T-helper 1 cell treated with Interleukin-12 subunit alpha and Interleukin-12 subunit beta and Interleukin-4 antibody, amounts not matched to agents 30 ng/mL and 1 ng/mL, for 36 hours (primary cell): Measurements from ENCODE around the gene ACER1. TPM values are rescaled to one million over a fixed set of nuclear protein-coding genes. Genes with fewer than 3 reads are reported as not detected.

Experiments
- intact Hi-C: fragments of 100-400 bp; cut with micrococcal nuclease; formaldehyde crosslinking; loops from one replicate; pipeline ENCODE4 v1.15.1; 2024
- total RNA-seq: library from RNA; stranded (reverse); gene quantifications from 2 replicates; pipeline ENCODE4 v1.2.3, GENCODE V29; 2022

The ACER1 gene
- total RNA-seq, 1 donor from 2014 or later, result 0.81 TPM

DNA sequence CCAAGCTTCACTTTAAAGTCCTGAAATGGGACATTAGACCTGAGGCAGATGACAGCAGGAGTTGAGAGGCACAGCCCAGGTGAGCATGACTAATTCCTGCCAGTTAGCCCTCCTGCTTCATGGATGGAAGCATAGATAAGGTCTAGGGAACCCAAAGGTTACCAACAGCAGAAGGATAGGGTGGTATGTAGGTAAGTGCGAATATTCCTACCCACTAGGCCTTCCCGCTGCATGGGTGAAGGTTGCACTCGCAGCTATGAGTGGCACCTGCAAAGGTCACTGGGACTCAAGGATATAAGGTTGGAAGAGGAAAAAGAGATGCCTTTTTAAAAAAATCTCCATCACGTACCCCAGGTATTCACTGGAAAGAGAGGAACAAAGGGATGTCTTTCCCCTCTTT lies 41.4 kb downstream of the ACER1 start:
- intact Hi-C loops, result no loop called here

DNA sequence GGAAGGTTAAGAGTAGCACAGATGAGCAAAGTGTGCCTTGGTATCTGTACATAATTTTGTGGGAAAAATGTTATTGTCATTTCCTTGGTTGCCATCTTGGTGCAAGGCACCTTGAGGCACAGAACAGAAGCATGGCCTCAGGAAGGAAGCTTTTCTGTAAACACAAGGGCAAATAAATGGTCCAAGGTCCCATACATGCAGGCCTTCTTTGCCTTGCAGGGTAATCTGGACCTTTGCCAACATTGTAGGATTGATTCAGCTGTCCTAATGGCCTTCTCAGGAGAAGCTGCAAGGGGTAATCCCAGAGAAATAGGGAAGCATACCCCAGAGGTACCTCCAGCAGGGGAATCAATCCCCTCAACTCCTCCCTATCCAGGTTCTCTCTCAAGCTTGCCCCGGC lies 44.7 kb downstream of the ACER1 start:
- intact Hi-C loops, result no loop called here

DNA sequence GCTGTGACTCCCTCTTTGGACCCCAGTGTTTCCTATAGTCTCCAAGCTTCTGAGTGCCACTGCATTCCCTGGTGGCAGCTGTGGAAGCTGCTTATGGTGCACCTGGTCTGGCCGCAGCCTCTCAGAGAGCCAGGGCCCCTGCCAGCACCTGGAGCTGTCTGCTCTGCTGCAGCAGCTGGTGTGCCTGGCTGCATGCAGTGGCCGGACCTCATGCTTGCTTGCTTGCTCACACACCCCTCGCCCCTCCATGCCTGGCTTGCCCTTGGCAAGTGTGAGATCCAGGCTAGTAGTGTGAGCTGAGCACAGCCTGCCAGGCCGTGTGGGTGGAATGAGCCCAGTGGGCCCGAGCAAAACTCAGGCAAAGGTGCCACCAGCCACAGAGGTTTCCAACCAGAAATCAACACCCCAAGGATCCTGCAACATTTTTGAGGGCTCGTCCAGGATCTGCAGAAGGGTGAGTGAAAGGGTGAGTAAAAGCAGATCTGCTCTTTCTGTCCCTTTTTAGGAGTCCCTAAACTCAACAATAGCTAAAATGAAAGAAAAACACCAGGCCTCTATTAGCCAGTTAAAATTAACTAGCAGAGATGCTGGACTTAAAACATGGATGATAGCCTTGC lies 46.0 kb downstream of the ACER1 start:
- intact Hi-C loops, result no loop called here

DNA sequence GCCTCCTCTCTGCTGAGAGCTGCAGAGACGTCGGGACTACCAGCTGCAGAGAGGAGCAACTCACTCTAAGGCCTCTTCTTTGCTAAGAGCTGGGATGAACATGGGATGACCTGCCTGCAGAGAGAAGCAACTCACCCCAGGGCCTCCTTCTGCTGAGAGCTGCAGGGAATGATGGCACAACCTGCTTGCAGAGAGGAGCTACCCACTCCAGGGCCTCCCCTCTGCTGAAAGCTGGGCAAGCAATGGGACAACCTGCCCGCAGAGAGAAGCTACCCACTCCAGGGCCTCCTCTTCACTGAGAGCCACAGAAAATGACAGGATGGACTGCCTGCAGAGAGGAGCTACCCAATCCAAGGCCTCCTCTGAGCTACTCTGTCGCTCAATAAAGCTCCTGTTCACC lies 46.7 kb downstream of the ACER1 start:
- intact Hi-C loops, result no loop called here

DNA sequence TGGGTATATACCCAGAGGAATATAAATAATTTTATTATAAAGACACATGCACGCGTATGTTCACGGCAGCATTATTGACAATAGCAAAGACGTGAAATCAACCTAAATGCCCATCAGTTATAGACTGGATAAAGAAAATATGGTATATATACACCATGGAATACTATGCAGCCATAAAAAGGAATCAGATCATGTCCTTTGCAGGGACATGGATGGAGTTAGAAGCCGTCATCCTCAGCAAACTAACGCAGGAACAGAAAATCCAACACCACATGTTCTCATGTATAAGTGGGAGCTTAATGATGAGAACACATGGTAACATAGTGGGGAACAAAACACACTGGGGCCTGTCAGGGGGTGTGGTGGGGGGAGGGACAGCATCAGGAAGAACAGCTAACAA lies 51.0 kb downstream of the ACER1 start:
- intact Hi-C loops, result loop anchor here (5.0 kb wide), 1 partner anchor 375 kb away; no protein-coding TSS in a partner anchor

DNA sequence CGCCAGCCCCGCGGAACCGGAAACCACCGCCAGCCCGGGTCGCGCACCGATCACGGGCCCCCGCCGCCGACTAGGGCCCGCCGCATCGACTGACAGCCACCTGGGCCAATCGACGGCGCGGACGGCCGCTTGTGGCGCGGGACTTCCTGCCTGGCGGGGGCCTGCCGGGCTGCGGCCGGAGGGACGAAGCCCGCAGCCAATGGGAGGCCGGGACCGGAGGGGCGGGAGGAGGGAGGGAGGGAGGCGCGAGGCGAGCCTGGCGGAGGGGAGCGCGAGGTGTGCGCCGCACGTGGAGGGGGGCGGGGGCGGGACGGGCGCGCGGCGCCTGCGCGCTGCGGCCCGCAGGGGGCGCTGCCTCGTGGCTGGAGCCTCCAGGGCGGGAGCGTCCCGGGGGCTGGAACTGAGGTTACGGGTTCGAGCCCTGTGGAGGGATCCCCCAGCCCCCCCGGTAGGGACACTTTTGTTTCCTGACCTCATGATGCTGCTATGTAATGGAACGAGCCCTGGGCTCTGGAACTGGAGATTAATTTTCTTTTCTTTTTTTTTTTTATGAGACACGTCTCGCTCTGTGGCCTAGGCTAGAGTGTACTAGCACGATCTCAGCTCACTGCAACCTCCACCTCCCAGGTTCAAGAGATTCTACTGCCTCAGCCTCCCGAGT lies 53.4 kb downstream of the ACER1 start, which contains the start of gene MLLT1:
MLLT1 (minus strand) TSS at position 45 of the 661 bp plus-strand sequence. CDS start 191 bp downstream, outside the sequence.
- intact Hi-C loops, result loop anchor here (1.0 to 5.0 kb wide), 9 partner anchors 19 to 583 kb away; partner anchors contain the start of genes KHSRP, RFX2 and TRIP10

DNA sequence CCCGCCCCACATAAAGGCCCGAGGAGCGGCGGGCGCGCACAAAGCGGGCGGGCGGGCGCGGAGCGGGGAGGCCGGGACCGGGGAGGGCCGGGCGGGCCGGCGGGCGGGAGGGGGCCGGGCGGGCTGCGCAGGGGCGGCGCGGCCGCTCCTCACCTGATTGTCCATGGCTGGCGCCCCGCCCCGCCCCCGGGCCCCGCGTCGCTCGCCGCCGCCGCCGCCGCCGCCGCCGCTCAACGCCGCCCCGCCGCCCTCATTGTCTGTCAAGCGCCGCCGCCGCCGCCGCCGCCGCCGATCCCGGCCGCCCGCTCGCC lies 53.8 kb downstream of the ACER1 start:
- intact Hi-C loops, result loop anchor here (1.0 kb wide), 1 partner anchor 169 kb away; the partner anchor contains the start of gene RFX2

DNA sequence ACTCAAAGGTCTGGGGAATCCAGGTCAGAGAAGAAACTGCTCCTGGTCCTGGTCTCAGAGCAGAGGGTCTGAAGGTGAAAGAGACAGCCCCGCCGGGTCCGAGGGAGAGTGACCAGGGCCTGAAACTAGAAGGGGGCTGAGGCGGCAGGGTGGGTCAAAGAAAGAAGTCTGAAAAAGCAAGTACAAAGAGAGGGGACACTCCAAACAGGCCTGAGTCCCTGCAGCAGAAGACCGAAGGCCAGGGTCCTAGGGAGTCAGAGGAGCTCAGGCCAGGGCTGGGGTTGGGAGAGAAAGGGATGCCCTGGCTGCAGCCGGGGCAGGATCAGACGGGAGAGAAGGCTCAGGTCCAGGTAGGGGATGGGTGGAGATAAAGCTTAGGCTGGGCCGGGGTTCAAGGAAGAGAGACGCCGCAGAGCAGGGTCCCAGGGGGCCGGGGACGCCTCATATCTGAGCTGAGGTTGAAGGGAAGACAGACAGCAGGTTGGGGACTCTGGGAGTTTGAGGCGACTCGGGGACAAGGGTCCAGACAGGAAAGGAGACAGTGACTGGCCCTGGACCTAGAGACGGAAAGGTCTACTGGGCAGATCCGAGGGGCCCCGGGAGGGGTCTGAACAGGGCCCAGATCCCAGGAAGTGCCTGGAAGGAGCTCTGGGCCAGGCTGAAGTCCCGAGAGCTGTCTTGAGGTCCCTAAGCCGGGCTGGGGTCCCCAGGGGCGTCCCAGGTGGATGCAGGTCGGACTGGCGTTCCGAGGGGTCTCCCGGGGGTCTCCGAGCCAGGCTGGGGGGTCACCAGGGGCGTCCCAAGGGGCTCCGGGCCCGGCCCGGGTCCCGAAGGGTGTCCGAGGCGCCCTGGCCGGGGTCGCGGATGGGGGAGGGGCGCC lies 54.4 kb downstream of the ACER1 start:
- intact Hi-C loops, result loop anchor here (1.0 kb wide), 1 partner anchor 169 kb away; the partner anchor contains the start of gene RFX2

DNA sequence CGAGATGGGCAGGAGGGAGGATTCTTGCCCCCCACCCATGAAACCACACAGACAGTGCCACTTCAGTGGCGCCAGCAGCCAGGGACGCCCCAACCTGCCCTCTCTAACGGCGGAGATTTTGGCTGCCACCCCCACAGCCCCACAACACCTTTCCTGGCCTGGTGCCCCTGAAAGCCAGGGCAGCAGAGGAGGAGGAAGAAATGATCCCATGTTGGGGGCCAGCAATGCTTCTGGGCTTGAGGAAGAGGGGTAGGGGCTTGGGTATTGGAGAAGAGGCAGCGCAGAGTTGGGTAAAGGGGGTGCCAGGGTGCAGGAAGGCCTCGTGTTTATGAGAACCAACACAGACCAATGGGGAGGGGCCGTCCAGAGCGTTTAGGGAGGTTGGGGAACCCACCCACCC lies 55.4 kb downstream of the ACER1 start:
- intact Hi-C loops, result no loop called here

DNA sequence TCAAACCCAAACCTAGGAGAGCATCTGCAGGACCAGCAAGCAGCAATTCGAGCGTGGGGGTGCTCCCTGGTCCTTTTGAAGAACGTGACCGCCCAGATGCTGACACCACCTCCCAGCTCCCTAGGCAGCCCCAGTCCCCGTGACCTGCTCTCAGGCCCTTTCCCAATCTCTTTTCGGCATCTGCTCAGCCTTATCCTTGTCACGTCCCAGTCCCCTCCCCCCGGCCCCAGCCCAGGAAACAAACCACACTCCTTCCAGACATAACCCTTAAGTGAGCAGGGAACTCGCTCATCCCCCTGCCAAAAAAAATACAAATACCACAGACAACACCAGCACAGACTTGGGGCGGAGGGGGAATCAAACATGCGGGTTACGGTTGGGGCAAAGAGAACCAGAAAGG lies 57.0 kb downstream of the ACER1 start:
- intact Hi-C loops, result no loop called here

DNA sequence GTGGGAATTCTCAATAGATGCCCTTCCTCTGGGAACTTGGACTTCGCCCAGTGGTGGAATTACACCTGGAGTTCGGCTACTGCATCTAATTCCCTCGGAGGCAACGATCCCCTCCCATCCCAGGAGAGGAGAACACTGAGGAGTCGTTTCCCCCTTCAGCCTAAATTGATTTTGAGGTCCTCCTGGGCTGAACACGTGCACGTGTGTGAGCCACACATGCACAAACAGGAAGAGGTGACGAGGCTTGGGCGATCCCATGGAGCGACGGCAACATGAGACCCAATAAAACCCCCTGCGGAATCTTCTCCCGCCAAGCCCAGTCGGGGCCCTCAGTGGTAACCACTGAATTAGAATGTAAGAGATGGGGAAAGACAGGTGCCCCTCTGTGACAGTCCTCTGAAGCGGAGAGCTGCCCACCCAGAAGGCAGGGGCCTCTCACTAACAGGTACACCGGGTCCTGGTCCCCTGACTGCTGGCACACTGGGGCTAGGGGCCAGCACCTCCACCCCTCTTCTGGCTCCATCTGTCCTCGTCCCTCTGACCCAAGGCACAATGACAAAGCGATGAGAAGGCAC lies 58.2 kb downstream of the ACER1 start:
- intact Hi-C loops, result no loop called here

DNA sequence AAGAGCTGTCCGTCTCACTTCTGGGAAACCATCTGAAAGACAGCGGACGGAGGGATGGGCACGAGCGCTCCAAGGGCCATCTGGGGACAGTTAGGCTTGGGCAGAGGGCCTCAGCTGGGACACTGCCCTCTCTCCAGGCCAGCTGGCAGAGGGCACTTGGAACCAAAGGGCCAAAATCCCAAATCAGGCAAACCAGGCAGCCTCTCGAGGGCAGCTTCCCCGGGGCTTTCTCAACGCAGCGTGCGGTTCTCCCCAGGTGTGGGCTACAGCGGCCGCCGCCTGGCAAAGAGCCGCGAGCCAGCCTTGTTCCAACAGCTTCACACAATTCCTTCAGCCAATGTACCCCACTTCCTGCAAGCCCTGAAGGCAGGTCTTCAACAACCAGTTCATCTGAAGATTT lies 58.7 kb downstream of the ACER1 start:
- intact Hi-C loops, result no loop called here

DNA sequence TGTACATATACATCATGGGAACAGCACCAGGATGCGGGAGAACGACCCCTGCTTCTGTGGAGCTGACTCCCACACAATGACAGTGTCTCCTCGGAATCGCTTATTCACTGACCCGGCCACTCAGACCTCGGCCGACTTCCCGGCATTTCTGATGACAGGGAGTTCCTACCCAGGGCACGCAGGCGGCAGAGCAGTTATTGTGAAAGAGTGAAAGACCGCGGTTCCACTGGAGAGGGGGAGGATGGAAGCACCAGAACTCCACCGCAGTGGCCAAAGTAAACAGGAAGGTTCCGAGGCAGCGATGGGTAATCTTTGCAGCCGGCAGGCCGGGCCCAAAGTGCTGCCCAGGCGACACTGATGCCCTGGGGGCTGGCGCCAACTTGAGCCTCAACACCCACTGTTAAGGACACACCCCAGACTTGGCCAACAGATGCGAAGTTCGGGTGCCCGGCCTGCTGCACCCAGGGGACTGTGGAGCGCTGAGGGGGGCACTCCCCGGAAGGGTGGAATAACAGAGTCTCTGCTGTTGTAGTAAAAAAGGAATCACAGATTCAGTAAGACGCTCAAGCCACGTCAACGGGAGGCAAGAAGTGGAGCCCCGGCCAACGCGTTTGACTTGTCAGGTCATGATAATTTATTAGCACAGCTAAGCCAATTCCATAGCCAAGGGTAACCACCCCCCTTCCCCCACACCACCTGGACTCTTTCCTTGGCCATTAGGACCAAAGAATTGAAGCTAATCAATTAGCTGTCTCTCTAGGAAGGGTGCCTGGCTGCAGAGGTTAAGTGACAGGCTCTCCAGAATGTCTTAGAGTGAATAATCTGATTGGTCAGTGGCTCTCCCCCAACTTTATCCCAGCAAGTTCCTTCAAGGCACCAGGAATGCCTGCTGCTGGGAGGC lies 59.5 kb downstream of the ACER1 start:
- intact Hi-C loops, result no loop called here

DNA sequence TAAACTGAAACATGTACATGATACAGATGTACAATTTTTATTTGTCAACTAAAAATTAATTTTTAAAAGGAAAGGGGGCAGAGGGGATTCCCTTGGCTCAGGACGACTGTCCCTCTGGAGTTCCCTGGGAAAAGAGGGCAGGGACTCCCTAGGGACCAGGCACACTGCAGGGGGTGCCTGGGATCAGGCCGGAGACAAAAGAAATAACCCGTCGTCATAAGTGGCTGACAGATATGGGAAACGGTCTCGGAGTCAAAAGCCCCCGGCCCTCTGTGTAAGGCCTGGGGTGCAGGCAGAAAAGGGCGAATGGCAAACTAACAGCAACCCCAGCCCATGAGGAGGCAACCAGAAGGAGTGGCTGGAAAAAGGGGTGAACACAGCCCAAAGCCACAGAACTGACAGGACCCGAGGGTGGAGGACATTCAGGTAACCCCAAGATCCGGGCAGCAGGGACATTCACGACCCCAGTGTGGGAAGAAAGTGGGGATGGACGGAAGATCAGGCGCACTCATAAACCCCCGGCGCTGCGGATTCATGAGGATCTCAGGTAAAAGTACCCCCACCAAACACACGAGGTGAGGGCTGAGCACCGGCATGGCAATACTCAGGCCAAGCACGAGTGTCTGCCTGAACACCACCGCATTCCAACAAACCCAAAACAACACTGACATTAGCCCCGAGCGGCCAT lies 60.4 kb downstream of the ACER1 start:
- intact Hi-C loops, result no loop called here

DNA sequence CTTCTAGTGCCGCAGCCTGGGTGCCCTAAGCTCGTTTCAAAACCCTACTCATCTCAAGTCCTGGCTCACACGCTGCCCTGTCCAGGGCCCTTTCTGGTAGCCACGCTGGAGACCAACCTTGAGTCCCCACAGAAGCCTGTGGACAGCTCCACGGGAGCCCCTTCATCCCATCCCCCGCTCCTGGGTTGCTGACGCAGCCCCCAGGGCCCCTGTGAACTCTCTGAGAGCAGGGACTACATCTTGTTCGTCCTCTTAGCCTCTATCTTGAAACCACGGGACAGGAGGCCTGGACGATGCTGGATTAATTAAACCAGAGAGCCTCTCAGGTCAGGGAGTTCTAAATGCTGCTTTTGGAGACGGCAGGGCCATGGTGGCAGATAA lies 61.0 kb downstream of the ACER1 start:
- intact Hi-C loops, result no loop called here

DNA sequence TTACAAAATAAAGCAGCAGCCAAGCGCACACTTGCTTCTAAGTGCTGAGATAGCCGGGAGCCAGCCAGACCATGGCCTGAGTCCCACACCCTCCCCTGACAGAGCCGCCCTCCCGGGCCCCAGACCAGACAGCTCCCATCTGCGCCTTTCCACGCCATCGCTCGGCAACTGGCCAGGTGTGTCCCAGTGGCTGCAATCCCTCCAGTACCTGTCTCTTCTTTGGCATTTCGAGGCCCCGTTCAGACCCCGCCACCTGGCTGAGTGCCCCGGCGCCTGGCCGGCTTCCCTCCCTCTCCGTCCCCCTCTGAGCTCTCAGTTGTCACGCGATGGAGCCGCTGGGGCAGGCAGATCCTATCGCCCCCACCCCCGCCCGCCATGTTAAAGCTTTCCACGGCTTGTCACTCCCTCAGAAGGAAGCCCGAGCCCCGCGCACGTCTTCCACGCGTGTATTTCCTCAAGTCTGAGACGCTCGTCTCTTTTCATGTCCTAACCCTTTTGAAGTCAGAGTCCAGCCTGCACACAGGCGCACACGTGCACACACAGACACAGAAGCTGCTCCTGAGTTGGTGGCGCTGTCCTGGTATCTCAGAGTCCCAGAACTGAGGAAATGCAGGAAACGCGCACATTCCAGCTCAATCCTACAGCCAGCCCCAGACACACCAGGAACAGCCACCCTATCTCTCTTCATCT lies 61.5 kb downstream of the ACER1 start:
- intact Hi-C loops, result no loop called here

DNA sequence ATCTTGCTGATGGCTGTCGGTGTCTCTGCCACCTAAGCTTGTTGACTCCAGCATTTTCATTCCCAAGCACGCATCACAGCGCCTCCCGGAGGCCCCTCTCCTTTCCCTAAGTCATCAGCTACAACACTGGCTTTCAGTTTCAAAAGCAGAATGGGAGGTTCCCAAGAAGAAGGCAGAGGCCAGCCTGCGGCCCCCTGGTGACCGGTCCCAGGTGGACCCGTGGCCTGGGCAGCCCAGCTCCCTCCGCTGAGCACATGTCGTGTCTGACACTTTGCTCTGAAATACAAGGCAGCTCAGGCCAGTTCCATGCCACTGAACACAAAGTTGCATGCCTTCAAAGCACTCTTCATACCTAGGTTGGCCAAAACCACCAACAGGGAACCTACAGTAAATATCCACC lies 62.2 kb downstream of the ACER1 start:
- intact Hi-C loops, result no loop called here

DNA sequence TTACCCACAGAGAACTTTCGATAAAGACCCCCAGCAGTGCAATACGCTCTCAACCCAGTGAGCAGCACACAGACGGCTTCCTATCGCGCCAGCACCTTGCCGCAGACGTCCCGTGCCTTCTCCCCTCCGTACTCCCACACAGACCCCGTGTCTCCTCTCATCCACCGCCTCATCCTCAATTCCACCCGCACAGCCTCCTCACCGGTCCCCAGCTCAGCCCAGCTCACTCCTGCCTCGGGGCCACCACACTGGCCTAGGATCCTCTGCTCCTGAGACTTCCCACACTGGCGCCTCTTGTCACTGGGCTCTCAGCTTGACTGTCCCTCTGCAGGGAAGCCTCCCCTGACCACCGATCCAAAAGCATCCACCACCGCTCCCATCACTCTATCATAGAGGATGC lies 62.6 kb downstream of the ACER1 start:
- intact Hi-C loops, result no loop called here

DNA sequence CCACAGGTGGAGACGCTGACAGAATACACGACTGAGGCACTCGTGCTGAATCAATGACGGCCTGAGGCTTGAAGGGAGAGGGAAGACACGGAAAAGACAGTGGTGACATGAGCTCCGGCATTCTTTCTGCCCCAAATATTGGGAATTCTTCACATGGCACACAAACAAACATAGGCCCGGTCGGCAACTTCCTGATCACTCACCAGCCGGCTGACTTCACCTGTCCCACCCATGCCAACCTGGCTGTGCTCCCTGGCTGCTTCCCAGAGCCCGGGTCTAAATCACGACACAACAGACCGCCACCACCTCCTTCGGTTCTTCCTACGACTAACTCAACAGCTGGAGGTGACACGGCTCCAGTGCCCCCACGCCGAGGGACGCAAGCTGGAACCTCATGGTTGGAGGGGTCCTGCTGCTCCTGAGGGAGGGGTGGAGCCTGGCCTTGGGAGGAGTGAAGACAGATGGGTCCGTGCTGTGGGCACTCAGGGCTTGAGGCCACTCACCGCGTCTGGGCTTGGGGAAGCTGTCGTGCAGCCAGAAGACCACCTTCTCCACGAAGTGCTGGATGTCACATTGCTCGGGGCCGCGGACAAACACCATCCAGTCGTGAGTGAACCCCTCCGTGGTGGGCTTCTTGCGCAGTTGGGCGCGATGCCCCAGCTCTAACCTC lies 63.2 kb downstream of the ACER1 start:
- intact Hi-C loops, result no loop called here
